HFFc6 (cell line): Measurements from ENCODE around the gene BCL2L12. TPM values are rescaled to one million over a fixed set of nuclear protein-coding genes. Genes with fewer than 3 reads are reported as not detected.

Source experiments
- DNase-seq: peaks from one replicate; pipeline ENCODE4 v3.0.0-alpha.2; 2018
- H3K27ac Mint-ChIP-seq: 2 replicates; pipeline ENCODE4 v1.8.0; 2020; ENCODE audit warnings: mild to moderate bottlenecking, mixed read lengths
- H3K27me3 Mint-ChIP-seq: 2 replicates; pipeline ENCODE4 v1.8.0; 2021; ENCODE audit warnings: mild to moderate bottlenecking, moderate library complexity, mixed read lengths; ENCODE audit not compliant: insufficient read depth
- H3K36me3 Mint-ChIP-seq: 2 replicates; pipeline ENCODE4 v1.8.0; 2021; ENCODE audit warnings: low read depth, mixed read lengths
- H3K4me1 Mint-ChIP-seq: 2 replicates; pipeline ENCODE4 v1.8.0; 2020; ENCODE audit warnings: low read depth, mixed read lengths
- H3K4me3 Mint-ChIP-seq: 2 replicates; pipeline ENCODE4 v1.8.0; 2020; ENCODE audit warnings: mild to moderate bottlenecking, moderate library complexity, mixed read lengths
- H3K9me3 Mint-ChIP-seq: 2 replicates; pipeline ENCODE4 v1.8.0; 2020; ENCODE audit warnings: mild to moderate bottlenecking, mixed read lengths
- total RNA-seq, 6 experiments: library from RNA; stranded (reverse); fragmentation: NEBNext Ultra II Directional; extraction: Animal tissue kit (Norgen Biotek cat#: 25700); gene quantifications; 2 replicates in 1 of 6; 3 replicates in 5 of 6; pipeline ENCODE4 v1.2.3, GENCODE V29; 2021
- TF ChIP-seq, protein P1 (sequence below): fragments of 200-600 bp; sonication (generic); IDR thresholded peaks from 2 replicates; pipeline ENCODE4 v1.5.0; 2021; ENCODE audit warnings: antibody characterized with exemption, mild to moderate bottlenecking

BCL2L12 gene
- total RNA-seq, 6 experiments from 2014 or later = 23.9 to 34.2 (median 33.4) TPM

DNA sequence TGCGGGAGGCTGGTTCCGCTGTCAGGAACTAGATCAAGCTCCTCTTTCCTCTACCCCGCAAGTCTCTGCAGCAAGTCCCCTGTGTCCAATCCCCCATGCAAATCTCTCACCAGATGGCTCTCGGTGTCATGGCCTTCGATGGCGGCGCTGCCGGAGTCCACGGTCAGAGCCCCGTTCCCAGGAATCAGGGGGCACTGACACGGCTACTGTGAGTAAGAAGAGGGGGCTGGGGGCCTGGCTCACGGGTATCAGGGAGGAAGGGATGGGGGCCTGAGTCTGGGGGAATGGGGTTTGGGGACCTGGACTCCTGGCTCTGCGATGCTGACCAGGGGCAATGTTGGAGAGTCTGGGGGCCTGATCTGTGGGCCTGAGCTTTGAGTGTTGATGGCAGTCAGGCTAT lies 19.7 kb upstream of the BCL2L12 start:
- H3K27ac Mint-ChIP-seq = no peak overlapping the region

DNA sequence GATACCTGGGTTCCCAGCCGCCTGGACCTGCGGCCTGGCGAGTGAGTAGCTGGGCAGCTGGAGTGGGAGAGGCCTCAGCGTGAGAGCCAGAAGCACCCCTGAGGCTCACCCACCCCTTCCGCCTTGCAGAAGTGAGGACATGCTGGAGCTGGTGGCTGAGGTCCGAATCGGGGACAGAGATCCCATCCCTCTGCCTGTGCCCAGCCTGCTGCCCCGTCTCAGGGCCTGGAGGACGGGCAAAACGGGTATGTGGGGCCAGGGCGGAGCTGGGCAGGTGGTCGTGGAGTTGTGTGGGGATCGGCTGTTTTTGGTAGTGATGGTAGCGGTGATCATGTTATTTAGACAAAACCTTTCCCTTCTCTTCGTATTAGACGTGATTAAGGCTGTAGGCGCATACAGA lies 19.1 kb upstream of the BCL2L12 start:
- Mint-ChIP-seq H3K9me3 (no peaks in the 10 kb centered on the region), H3K27me3 (peaks cover 7% of the 10 kb centered on the region), H3K36me3 (peaks cover 25% of the 10 kb centered on the region), H3K27ac (no peak overlapping the region), H3K4me3 (no peak overlapping the region), H3K4me1 (peaks cover 27% of the 10 kb centered on the region)
- no peak for DNase-seq
- TF ChIP-seq, protein P1, sequence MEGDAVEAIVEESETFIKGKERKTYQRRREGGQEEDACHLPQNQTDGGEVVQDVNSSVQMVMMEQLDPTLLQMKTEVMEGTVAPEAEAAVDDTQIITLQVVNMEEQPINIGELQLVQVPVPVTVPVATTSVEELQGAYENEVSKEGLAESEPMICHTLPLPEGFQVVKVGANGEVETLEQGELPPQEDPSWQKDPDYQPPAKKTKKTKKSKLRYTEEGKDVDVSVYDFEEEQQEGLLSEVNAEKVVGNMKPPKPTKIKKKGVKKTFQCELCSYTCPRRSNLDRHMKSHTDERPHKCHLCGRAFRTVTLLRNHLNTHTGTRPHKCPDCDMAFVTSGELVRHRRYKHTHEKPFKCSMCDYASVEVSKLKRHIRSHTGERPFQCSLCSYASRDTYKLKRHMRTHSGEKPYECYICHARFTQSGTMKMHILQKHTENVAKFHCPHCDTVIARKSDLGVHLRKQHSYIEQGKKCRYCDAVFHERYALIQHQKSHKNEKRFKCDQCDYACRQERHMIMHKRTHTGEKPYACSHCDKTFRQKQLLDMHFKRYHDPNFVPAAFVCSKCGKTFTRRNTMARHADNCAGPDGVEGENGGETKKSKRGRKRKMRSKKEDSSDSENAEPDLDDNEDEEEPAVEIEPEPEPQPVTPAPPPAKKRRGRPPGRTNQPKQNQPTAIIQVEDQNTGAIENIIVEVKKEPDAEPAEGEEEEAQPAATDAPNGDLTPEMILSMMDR = no peak

More for the DNA sequence above, 19.7 kb upstream of the BCL2L12 start:
- DNase-seq = no peak
- H3K9me3 Mint-ChIP-seq = no peaks in the 10 kb centered on the region
- H3K4me1 Mint-ChIP-seq = peaks cover 33% of the 10 kb centered on the region
- H3K4me3 Mint-ChIP-seq = no peak overlapping the region
- TF ChIP-seq, protein P1 = no peak
- H3K27me3 Mint-ChIP-seq = peaks cover 11% of the 10 kb centered on the region
- peaks cover 27% of the 10 kb centered on the region for H3K36me3 Mint-ChIP-seq

DNA sequence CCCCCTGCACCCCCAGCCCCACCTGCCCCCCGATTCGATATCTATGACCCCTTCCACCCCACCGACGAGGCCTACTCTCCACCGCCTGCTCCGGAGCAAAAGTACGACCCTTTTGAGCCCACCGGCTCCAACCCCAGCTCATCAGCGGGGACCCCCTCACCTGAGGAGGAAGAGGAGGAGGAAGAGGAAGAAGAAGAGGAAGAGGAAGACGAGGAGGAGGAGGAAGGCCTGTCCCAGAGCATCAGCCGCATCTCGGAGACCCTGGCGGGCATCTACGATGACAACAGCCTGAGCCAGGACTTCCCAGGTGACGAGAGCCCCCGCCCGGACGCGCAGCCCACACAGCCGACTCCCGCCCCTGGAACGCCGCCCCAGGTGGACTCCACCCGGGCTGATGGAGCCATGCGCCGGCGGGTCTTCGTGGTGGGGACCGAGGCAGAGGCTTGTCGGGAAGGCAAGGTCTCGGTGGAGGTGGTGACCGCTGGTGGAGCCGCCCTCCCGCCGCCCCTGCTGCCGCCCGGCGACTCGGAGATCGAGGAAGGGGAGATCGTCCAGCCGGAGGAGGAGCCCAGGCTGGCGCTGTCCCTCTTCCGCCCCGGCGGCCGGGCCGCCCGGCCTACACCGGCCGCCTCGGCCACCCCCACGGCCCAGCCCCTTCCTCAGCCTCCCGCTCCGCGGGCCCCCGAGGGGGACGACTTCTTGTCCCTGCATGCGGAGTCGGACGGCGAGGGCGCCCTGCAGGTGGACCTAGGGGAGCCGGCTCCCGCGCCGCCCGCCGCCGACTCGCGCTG lies 14.5 kb upstream of the BCL2L12 start:
- Mint-ChIP-seq H3K27me3 (peaks cover 4% of the 10 kb centered on the region), H3K36me3 (peaks cover 16% of the 10 kb centered on the region), H3K4me3 (no peak overlapping the region), H3K9me3 (no peaks in the 10 kb centered on the region), H3K4me1 (no peaks in the 10 kb centered on the region), H3K27ac (no peak overlapping the region)
- TF ChIP-seq, protein P1 = no peak
- no peak for DNase-seq

DNA sequence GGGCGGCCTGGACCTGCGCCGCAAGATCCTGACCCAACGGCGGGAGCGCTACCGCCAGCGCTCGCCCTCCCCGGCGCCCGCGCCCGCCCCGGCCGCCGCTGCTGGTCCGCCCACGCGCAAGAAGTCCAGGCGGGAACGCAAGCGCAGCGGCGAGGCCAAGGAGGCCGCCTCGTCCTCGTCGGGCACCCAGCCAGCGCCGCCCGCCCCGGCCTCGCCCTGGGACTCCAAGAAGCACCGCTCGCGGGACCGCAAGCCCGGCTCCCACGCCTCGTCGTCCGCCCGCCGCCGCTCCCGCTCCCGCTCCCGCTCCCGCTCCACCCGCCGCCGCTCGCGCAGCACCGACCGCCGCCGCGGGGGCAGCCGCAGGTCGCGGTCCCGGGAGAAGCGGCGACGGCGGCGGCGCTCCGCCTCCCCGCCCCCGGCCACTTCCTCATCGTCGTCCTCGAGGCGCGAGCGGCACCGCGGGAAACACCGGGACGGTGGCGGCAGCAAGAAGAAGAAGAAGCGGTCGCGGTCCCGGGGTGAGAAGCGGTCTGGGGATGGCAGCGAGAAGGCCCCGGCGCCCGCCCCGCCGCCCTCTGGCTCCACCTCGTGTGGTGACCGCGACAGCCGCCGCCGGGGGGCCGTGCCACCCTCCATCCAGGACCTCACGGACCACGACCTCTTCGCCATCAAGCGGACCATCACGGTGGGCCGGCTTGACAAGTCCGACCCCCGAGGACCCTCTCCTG lies 13.7 kb upstream of the BCL2L12 start:
- Mint-ChIP-seq H3K9me3 (no peaks in the 10 kb centered on the region), H3K36me3 (peaks cover 12% of the 10 kb centered on the region), H3K4me1 (no peaks in the 10 kb centered on the region), H3K27me3 (peaks cover 4% of the 10 kb centered on the region), H3K27ac (no peak overlapping the region), H3K4me3 (no peak overlapping the region)
- TF ChIP-seq, protein P1 = no peak
- DNase-seq = no peak

DNA sequence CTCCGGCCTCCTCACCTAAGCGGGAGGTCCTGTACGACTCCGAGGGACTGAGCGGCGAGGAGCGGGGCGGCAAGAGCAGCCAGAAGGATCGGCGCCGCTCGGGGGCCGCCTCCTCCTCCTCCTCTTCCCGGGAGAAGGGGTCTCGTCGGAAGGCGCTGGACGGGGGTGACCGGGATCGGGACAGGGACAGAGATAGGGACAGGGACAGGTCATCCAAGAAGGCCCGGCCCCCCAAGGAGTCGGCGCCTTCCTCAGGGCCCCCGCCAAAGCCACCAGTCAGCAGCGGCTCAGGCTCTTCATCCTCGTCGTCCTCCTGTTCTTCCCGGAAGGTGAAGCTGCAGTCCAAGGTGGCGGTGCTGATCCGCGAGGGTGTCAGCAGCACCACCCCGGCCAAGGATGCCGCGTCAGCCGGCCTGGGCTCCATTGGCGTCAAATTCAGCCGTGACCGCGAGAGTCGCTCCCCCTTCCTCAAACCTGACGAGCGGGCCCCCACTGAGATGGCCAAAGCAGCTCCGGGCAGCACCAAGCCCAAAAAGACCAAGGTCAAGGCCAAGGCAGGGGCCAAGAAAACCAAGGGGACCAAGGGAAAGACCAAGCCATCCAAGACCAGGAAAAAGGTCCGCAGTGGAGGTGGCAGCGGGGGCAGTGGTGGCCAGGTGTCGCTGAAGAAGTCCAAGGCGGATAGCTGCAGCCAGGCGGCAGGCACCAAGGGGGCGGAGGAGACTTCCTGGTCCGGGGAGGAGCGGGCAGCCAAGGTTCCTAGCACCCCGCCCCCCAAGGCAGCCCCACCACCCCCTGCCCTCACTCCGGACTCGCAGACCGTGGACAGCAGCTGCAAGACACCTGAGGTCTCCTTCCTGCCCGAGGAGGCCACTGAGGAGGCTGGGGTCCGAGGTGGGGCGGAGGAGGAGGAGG lies 12.9 kb upstream of the BCL2L12 start:
- Mint-ChIP-seq H3K27me3 (peaks cover 4% of the 10 kb centered on the region), H3K4me3 (no peak overlapping the region), H3K9me3 (no peaks in the 10 kb centered on the region), H3K36me3 (peaks cover 15% of the 10 kb centered on the region), H3K27ac (no peak overlapping the region), H3K4me1 (no peaks in the 10 kb centered on the region)
- no peak for DNase-seq
- TF ChIP-seq, protein P1 = no peak
